Type B pancreatic cell (in vitro differentiated cells): ENCODE measurements around the gene SOX15. TPM values are rescaled to one million over a fixed set of nuclear protein-coding genes. Genes with fewer than 3 reads are reported as not detected.

Source experiments
- DNase-seq: peaks from one replicate; pipeline ENCODE4 v3.0.0; 2021; ENCODE audit warnings: mixed read lengths; ENCODE audit not compliant: unreplicated experiment; ENCODE audit errors: extremely low spot score
- H3K27ac Mint-ChIP-seq: 2 replicates; pipeline ENCODE4 v1.8.0; 2021; ENCODE audit warnings: mild to moderate bottlenecking, mixed read lengths
- H3K27me3 Mint-ChIP-seq: 2 replicates; pipeline ENCODE4 v1.8.0; 2021; ENCODE audit warnings: mixed read lengths
- H3K36me3 Mint-ChIP-seq: 2 replicates; pipeline ENCODE4 v1.8.0; 2021; ENCODE audit warnings: mixed read lengths
- H3K4me1 Mint-ChIP-seq: one replicate; pipeline ENCODE4 v1.8.0; 2021; ENCODE audit warnings: mixed read lengths; ENCODE audit not compliant: unreplicated experiment
- H3K4me3 Mint-ChIP-seq: 2 replicates; pipeline ENCODE4 v1.8.0; 2021; ENCODE audit warnings: mild to moderate bottlenecking, mixed read lengths
- H3K9me3 Mint-ChIP-seq: 2 replicates; pipeline ENCODE4 v1.8.0; 2021; ENCODE audit warnings: mixed read lengths
- total RNA-seq: library from RNA; stranded (reverse); gene quantifications from 2 replicates; pipeline ENCODE4 v1.2.1, GENCODE V29; 2021; ENCODE audit warnings: low replicate concordance
- TF ChIP-seq, protein P1 (sequence below): fragments of 200-600 bp; sonication (generic); conservative IDR thresholded peaks from 2 replicates; pipeline ENCODE4 v1.5.0; 2021; ENCODE audit warnings: antibody characterized with exemption, mild to moderate bottlenecking

The SOX15 gene
- total RNA-seq, 1 donor from 2014 or later = 0.77 TPM

GRCh38 chr17:7582396-7583252, 7.3 kb downstream of the SOX15 start:
- Mint-ChIP-seq H3K4me3 (peak overlapping the region; percentile 69), H3K36me3 (peaks cover 25% of the 10 kb centered on the region), H3K27me3 (no peaks in the 10 kb centered on the region), H3K9me3 (no peaks in the 10 kb centered on the region), H3K4me1 (peaks cover 59% of the 10 kb centered on the region), H3K27ac (peak overlapping the region; percentile 100)
- TF ChIP-seq, protein P1, sequence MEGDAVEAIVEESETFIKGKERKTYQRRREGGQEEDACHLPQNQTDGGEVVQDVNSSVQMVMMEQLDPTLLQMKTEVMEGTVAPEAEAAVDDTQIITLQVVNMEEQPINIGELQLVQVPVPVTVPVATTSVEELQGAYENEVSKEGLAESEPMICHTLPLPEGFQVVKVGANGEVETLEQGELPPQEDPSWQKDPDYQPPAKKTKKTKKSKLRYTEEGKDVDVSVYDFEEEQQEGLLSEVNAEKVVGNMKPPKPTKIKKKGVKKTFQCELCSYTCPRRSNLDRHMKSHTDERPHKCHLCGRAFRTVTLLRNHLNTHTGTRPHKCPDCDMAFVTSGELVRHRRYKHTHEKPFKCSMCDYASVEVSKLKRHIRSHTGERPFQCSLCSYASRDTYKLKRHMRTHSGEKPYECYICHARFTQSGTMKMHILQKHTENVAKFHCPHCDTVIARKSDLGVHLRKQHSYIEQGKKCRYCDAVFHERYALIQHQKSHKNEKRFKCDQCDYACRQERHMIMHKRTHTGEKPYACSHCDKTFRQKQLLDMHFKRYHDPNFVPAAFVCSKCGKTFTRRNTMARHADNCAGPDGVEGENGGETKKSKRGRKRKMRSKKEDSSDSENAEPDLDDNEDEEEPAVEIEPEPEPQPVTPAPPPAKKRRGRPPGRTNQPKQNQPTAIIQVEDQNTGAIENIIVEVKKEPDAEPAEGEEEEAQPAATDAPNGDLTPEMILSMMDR = no peak
- no peak for DNase-seq

DNA sequence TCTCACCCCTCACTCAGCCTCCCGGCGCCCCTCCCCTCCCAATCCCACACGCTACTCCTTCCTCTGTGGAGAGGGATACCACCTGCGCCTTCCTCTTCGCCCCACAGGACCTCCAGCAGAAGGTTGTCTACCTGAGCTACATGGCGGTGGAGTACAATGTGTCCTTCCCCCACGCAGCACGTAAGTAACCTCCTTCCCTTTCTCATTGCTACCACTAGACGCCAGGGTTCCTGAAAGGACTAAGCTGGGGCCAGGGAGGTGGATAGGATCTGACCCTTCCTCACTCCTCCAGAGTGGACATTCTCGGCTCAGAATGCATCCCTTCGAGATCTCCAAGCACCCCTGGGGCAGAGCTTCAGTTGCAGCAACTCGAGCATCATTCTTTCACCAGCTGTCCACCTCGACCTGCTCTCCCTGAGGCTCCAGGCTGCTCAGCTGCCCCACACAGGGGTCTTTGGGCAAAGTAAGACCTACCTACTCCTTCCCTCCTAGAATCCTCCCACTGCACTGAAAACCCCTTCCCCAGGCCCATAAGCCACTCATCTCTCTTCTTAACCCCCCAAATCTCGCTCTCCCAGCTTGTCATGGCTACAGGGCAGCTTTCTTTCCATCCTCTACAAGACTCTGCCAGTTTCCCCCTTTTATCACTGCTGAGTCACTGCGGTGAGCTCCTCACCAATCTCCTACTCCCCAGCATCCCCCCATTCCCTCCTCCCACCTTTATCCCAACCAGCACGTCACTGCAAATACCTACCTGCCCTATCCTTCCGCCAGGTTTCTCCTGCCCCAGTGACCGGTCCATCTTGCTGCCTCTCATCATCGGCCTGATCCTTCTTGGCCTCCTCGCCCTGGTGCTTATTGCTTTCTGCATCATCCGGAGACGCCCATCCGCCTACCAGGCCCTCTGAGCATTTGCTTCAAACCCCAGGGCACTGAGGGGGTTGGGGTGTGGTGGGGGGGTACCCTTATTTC, 9.0 kb downstream of the SOX15 start:
- H3K4me1 Mint-ChIP-seq = peaks cover 64% of the 10 kb centered on the region

GRCh38 chr17:7579834-7580603, 9.9 kb downstream of the SOX15 start:
- Mint-ChIP-seq H3K4me3 (peak overlapping the region; percentile 71), H3K27me3 (no peaks in the 10 kb centered on the region), H3K9me3 (no peaks in the 10 kb centered on the region), H3K4me1 (peaks cover 67% of the 10 kb centered on the region), H3K36me3 (peaks cover 39% of the 10 kb centered on the region), H3K27ac (peak overlapping the region; percentile 100)
- no peak for DNase-seq
- TF ChIP-seq, protein P1 = no peak

More for the DNA sequence above, 9.0 kb downstream of the SOX15 start:
- no peak for DNase-seq
- TF ChIP-seq, protein P1 = no peak
- peaks cover 34% of the 10 kb centered on the region for H3K36me3 Mint-ChIP-seq
- H3K27ac Mint-ChIP-seq = peak overlapping the region; percentile 100
- H3K4me3 Mint-ChIP-seq = peak overlapping the region; percentile 57
- no peaks in the 10 kb centered on the region for H3K27me3 Mint-ChIP-seq
- H3K9me3 Mint-ChIP-seq = no peaks in the 10 kb centered on the region

GRCh38 chr17:7579001-7579833, 10.7 kb downstream of the SOX15 start, which contains the start of gene CD68:
CD68 (plus strand) TSS chr17:7579638; CDS start chr17:7579678, 40 bp downstream.
- TF ChIP-seq, protein P1 = no peak
- peak within 1 kb of the TSS; percentile 100 for H3K27ac Mint-ChIP-seq
- H3K4me1 Mint-ChIP-seq = peaks cover 67% of the 10 kb centered on the region
- no peaks in the 10 kb centered on the region for H3K9me3 Mint-ChIP-seq
- no peak for DNase-seq
- peaks cover 43% of the 10 kb centered on the region for H3K36me3 Mint-ChIP-seq
- H3K4me3 Mint-ChIP-seq = peak within 1 kb of the TSS; percentile 71
- no peaks in the 10 kb centered on the region for H3K27me3 Mint-ChIP-seq
